GM12878 (cell line): ENCODE data around the gene MYD88. TPM values are rescaled to one million over a fixed set of nuclear protein-coding genes. Genes with fewer than 3 reads are reported as not detected.
A peak's percentile ranks its signal among the peaks of the same experiment; 100 is the strongest.

Source experiments
- ATAC-seq: fragments of 200-7000 bp; cut with Tn5 transposase; 3 replicates; pipeline ENCODE4 v1.9.1; 2020; ENCODE audit warnings: mild to moderate bottlenecking, moderate library complexity
- BruUV-seq: library from RNA; stranded (reverse); fragments of 400-500 nt; replicated peaks from 2 replicates; lab custom pipeline; 2021; lab: Mats Ljungman, UMichigan
- CTCF ChIA-PET: fragments of 300-600 bp; sonication (Branson Sonifier 250); formaldehyde crosslinking; extraction: SDS; loops from one replicate; lab custom pipeline; 2021; ENCODE audit warnings: inconsistent platforms; lab: Yijun Ruan, JAX
- POLR2A ChIA-PET: fragments of 350-600 bp; formaldehyde crosslinking; extraction: SDS; loops from one replicate; lab custom pipeline; 2021; ENCODE audit warnings: inconsistent platforms; lab: Charles Lee
- RAD21 ChIA-PET: fragments of 300-600 bp; sonication (Branson Sonifier 250); formaldehyde crosslinking; loops from one replicate; lab custom pipeline; 2023; ENCODE audit warnings: antibody characterized with exemption; ENCODE audit not compliant: unreplicated experiment; lab: Charles Lee
- SMC1A ChIA-PET: fragments of 300-600 bp; sonication (Branson Sonifier 250); formaldehyde crosslinking; loops from one replicate; lab custom pipeline; 2023; ENCODE audit not compliant: unreplicated experiment, uncharacterized antibody; lab: Charles Lee
- DNase-seq: peaks from one replicate; pipeline ENCODE4 v3.0.0-alpha.2; 2011; ENCODE audit warnings: low read depth, low spot score
- FAIRE-seq: peaks from 3 replicates; lab custom pipeline; 2011; peaks lifted over from hg19 to GRCh38; lab: Jason Lieb, UNC
- H2AFZ ChIP-seq: 2 replicates; pipeline ENCODE4 v1.6.0; 2011; ENCODE audit warnings: low read depth, low read length, control low read depth; ENCODE audit not compliant: control insufficient read depth
- H3K27ac ChIP-seq: 2 replicates; pipeline ENCODE4 v1.5.1; 2011; ENCODE audit warnings: control low read depth; ENCODE audit not compliant: control insufficient read depth, insufficient read depth
- H3K27me3 ChIP-seq, 2 experiments: replicated peaks in 1 of 2; 2 replicates each; pipeline versions ENCODE4 v1.6.0 to v1.6.1; 2011; ENCODE audit warnings: low read length in 1 of 2; ENCODE audit not compliant: control insufficient read depth in 2 of 2, insufficient read depth in 2 of 2
- H3K36me3 ChIP-seq, 2 experiments: 2 replicates each; pipeline ENCODE4 v1.5.1; 2011; ENCODE audit warnings: low read length in 1 of 2; ENCODE audit not compliant: control insufficient read depth in 2 of 2, insufficient read depth in 2 of 2
- H3K4me1 ChIP-seq: 2 replicates; pipeline ENCODE4 v1.6.1; 2011; ENCODE audit warnings: mild to moderate bottlenecking, low read length, moderate library complexity, mixed read lengths; ENCODE audit not compliant: control insufficient read depth, insufficient read depth
- H3K4me2 ChIP-seq: 2 replicates; pipeline ENCODE4 v1.6.0; 2011; ENCODE audit warnings: control low read depth; ENCODE audit not compliant: control insufficient read depth, insufficient read depth
- H3K4me3 ChIP-seq: fragments of 200-600 bp; sonication (generic); 2 replicates; pipeline ENCODE4 v1.5.1; 2016
- H3K79me2 ChIP-seq: 2 replicates; pipeline ENCODE4 v1.6.0; 2011; ENCODE audit warnings: low read length; ENCODE audit not compliant: control insufficient read depth, insufficient read depth
- H3K9ac ChIP-seq: 2 replicates; pipeline ENCODE4 v1.8.0; 2011; ENCODE audit warnings: low read length, control low read depth, mixed read lengths; ENCODE audit not compliant: control insufficient read depth, insufficient read depth
- H3K9me3 ChIP-seq: replicated peaks from 3 replicates; pipeline ENCODE4 v1.5.1; 2011; ENCODE audit warnings: mild to moderate bottlenecking, low read length; ENCODE audit not compliant: control insufficient read depth, insufficient read depth
- H4K20me1 ChIP-seq: 2 replicates; pipeline ENCODE4 v1.6.0; 2011; ENCODE audit not compliant: control insufficient read depth, insufficient read depth
- CREB1 ChIP-seq: IDR thresholded peaks from 2 replicates; pipeline ENCODE4 v1.6.1; 2012; ENCODE audit warnings: low read depth, mild to moderate bottlenecking, inconsistent platforms
- EED ChIP-seq: sonication (generic); IDR thresholded peaks from 2 replicates; pipeline ENCODE4 v1.6.1; 2016; ENCODE audit warnings: antibody characterized with exemption, low read depth
- HDGF ChIP-seq: fragments of 450-650 bp; IDR thresholded peaks from 2 replicates; pipeline ENCODE4 v1.6.1; 2016; ENCODE audit warnings: antibody characterized with exemption
- JUND ChIP-seq: IDR thresholded peaks from 2 replicates; pipeline ENCODE4 v1.6.1; 2012; ENCODE audit warnings: low read depth, mild to moderate bottlenecking, low read length, improper control_type of control experiment, moderate library complexity
- MYB ChIP-seq: fragments of 150-350 bp; IDR thresholded peaks from 2 replicates; pipeline ENCODE4 v1.6.1; 2014; ENCODE audit warnings: mild to moderate bottlenecking, low read depth, low read length, borderline replicate concordance
- NFYB ChIP-seq: IDR thresholded peaks from 2 replicates; pipeline ENCODE4 v1.6.1; 2011; ENCODE audit warnings: low read depth, mild to moderate bottlenecking, low read length, improper control_type of control experiment, moderate library complexity; ENCODE audit not compliant: insufficient read depth
- NR2F1 ChIP-seq: fragments of 450-650 bp; conservative IDR thresholded peaks from 2 replicates; pipeline ENCODE4 v1.6.1; 2017; ENCODE audit warnings: mild to moderate bottlenecking
- PML ChIP-seq: IDR thresholded peaks from 2 replicates; pipeline ENCODE4 v1.6.1; 2012; ENCODE audit warnings: low read length, inconsistent platforms
- RB1 ChIP-seq: fragments of 450-650 bp; formaldehyde crosslinking; IDR thresholded peaks from 2 replicates; pipeline ENCODE4 v1.6.1; 2017; ENCODE audit warnings: mild to moderate bottlenecking, borderline replicate concordance
- SREBF2 ChIP-seq: IDR thresholded peaks from 2 replicates; pipeline ENCODE4 v1.6.1; 2012; ENCODE audit warnings: mild to moderate bottlenecking, low read length
- TARDBP ChIP-seq: IDR thresholded peaks from 2 replicates; pipeline ENCODE4 v1.6.1; 2016; ENCODE audit warnings: borderline replicate concordance
- YBX1 ChIP-seq: fragments of 450-650 bp; IDR thresholded peaks from 2 replicates; pipeline ENCODE4 v1.6.1; 2016; ENCODE audit warnings: antibody characterized with exemption
- WGBS: methylation state at CpG from one replicate; pipeline ENCODE4 v1.1.6; 2016; ENCODE audit warnings: low lambda C conversion rate; ENCODE audit not compliant: insufficient replicate concordance, insufficient coverage; ENCODE audit errors: missing lambda C conversion rate; 5-methylcytosine and 5-hydroxymethylcytosine counted together
- in situ Hi-C: fragments of 300-500 bp; cut with MboI; formaldehyde crosslinking; loops from 9 replicates; pipeline ENCODE4 v1.14.3; 2018; ENCODE audit warnings: mixed read lengths
- intact Hi-C: fragments of 100-400 bp; cut with micrococcal nuclease; formaldehyde crosslinking; loops from one replicate; pipeline ENCODE4 v1.14.2; 2022; ENCODE audit not compliant: unreplicated experiment
- polyA plus RNA-seq, 11 experiments: library from polyadenylated mRNA; depleted of rRNA in 4 of 11; unstranded in 6 of 11; stranded (reverse) in 5 of 11; fragments of >200 nt; fragmentation: Nextera tagmentation in 4 of 11; fragmentation: Illumina TruSeq in 1 of 11; extraction: Ambion mirVana in 4 of 11; extraction: Trizol in 1 of 11; gene quantifications; 1 replicate in 1 of 11; 2 replicates in 10 of 11; pipeline versions ENCODE4 v1.2.1 to v1.2.3, GENCODE V29; 2011 to 2016; ENCODE audit warnings: inconsistent platforms in 2 of 11, missing spikeins in 2 of 11, low read depth in 1 of 11
- total RNA-seq, 4 experiments: library from RNA; depleted of rRNA in 3 of 4; stranded (reverse); fragments of >200 nt in 3 of 4; fragmentation: Illumina TruSeq in 1 of 4; extraction: Trizol in 1 of 4; gene quantifications; 2 replicates each; pipeline versions ENCODE4 v1.2.1 to v1.2.3, GENCODE V29; 2013 to 2021
- TF ChIP-seq, protein P1 (sequence below): fragments of 450-650 bp; IDR thresholded peaks from 2 replicates; pipeline ENCODE4 v1.6.1; 2018; ENCODE audit warnings: mild to moderate bottlenecking, low read depth, moderate library complexity; ENCODE audit not compliant: partially characterized antibody
- TF ChIP-seq, protein P2 (sequence below): IDR thresholded peaks from 2 replicates; pipeline ENCODE4 v1.6.1; 2012; ENCODE audit warnings: mild to moderate bottlenecking, low read depth, low read length
- TF ChIP-seq, protein P3 (sequence below): fragments of 450-650 bp; IDR thresholded peaks from 2 replicates; pipeline ENCODE4 v1.6.1; 2017; ENCODE audit warnings: borderline replicate concordance

Gene MYD88
- total and polyA plus RNA-seq, 10 of the 15 experiments (the other 5 are each of a cell fraction or from before 2014, with no cell fraction given): 5.5 to 84.8 (median 67.5) TPM

DNA sequence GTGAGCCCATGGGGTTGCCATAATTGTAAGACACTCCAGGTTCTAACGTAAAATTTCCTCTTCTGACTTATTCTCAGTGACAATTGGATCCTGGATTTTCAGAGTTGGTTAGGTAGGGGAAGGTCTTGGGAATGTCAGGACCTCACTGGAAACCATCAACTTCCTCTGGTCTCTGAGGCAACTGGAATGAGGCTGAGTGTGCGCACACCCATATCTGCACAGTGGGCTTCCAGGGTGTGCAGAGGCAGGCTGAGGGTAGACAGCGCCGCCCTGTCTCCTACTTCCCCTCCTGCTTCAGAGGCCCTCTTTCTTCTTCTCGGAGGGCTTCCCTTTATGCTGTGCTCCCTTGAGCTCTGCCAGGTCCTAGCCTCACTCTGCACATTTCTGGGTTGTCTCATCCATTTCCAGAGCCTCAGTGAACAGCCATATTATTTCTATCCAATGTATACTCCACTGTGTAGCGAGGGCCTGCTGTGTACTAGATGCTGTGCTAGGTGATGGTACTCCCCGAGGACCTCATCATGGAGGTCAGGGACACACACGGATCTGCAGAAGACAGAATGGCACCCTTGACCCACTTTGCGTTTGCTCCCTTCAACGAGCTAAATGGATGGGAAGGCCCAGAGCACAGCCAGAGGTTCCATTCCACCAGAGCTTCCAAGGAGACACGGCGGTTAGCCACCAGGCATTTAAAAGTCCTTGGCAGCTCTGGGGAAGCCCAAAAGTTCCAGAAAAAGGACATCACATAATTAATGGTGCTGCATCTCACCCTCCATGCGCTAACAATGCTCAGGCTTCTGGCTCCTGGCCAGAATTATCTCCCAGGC is 19.8 kb upstream of the MYD88 start:
- CTCF ChIA-PET: interaction anchor here (0.7 to 5.7 kb wide), 13 partner anchors 10 to 867 kb away, joined by 3 to 42 read pairs (median 4); partner anchors contain the start of gene DLEC1
- no peak overlapping the region for H2AFZ ChIP-seq
- no peaks in the 10 kb centered on the region for H3K79me2 ChIP-seq
- H3K4me2 ChIP-seq: no peak overlapping the region
- BruUV-seq: TSS peak; percentile 46
- DNase-seq (no peak), ATAC-seq (no peak), FAIRE-seq (no peak)
- intact Hi-C loops (loop anchor here (1.0 to 5.0 kb wide), 5 partner anchors 119 to 362 kb away; partner anchors contain the start of genes SLC22A14 and XYLB), in situ Hi-C loops (loop anchor here (5.0 kb wide), 1 partner anchor 364 kb away; no protein-coding TSS in a partner anchor)
- RAD21 ChIA-PET: interaction anchor here (0.9 to 1.7 kb wide), 7 partner anchors 10 to 361 kb away, joined by 3 to 6 read pairs (median 3); no protein-coding TSS in a partner anchor
- no peaks in the 10 kb centered on the region for H3K9me3 ChIP-seq
- H3K27ac ChIP-seq: no peak overlapping the region
- H3K27me3 ChIP-seq: no peaks in the 10 kb centered on the region; a peak in 1 of 4 replicates
- no peak overlapping the region for H3K4me3 ChIP-seq
- H3K9ac ChIP-seq: no peak overlapping the region
- peaks cover 6% of the 10 kb centered on the region; the same call in 1 of the 2 replicates for H3K4me1 ChIP-seq
- H3K36me3 ChIP-seq: peaks cover 0 to 14% of the 10 kb centered on the region in 2 experiments; a peak in 3 of 4 replicates
- 90% methylated on average over 13 of the region's 13 CpGs for WGBS
- POLR2A ChIA-PET: interaction anchor here (0.6 kb wide), 1 partner anchor 251 kb away, joined by 3 read pairs; no protein-coding TSS in a partner anchor
- SMC1A ChIA-PET: interaction anchor here (0.9 to 4.0 kb wide), 5 partner anchors 10 to 179 kb away, joined by 3 to 20 read pairs (median 3); partner anchors contain the start of gene SLC22A14
- H4K20me1 ChIP-seq: no peaks in the 10 kb centered on the region
- no peak for TF ChIP-seq PML
- TF ChIP-seq CREB1: no peak
- TF ChIP-seq HDGF: no peak
- no peak for TF ChIP-seq NR2F1
- TF ChIP-seq, protein P1, sequence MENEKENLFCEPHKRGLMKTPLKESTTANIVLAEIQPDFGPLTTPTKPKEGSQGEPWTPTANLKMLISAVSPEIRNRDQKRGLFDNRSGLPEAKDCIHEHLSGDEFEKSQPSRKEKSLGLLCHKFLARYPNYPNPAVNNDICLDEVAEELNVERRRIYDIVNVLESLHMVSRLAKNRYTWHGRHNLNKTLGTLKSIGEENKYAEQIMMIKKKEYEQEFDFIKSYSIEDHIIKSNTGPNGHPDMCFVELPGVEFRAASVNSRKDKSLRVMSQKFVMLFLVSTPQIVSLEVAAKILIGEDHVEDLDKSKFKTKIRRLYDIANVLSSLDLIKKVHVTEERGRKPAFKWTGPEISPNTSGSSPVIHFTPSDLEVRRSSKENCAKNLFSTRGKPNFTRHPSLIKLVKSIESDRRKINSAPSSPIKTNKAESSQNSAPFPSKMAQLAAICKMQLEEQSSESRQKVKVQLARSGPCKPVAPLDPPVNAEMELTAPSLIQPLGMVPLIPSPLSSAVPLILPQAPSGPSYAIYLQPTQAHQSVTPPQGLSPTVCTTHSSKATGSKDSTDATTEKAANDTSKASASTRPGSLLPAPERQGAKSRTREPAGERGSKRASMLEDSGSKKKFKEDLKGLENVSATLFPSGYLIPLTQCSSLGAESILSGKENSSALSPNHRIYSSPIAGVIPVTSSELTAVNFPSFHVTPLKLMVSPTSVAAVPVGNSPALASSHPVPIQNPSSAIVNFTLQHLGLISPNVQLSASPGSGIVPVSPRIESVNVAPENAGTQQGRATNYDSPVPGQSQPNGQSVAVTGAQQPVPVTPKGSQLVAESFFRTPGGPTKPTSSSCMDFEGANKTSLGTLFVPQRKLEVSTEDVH: no peak
- no peak for TF ChIP-seq MYB
- TF ChIP-seq SREBF2: no peak
- TF ChIP-seq, protein P2, sequence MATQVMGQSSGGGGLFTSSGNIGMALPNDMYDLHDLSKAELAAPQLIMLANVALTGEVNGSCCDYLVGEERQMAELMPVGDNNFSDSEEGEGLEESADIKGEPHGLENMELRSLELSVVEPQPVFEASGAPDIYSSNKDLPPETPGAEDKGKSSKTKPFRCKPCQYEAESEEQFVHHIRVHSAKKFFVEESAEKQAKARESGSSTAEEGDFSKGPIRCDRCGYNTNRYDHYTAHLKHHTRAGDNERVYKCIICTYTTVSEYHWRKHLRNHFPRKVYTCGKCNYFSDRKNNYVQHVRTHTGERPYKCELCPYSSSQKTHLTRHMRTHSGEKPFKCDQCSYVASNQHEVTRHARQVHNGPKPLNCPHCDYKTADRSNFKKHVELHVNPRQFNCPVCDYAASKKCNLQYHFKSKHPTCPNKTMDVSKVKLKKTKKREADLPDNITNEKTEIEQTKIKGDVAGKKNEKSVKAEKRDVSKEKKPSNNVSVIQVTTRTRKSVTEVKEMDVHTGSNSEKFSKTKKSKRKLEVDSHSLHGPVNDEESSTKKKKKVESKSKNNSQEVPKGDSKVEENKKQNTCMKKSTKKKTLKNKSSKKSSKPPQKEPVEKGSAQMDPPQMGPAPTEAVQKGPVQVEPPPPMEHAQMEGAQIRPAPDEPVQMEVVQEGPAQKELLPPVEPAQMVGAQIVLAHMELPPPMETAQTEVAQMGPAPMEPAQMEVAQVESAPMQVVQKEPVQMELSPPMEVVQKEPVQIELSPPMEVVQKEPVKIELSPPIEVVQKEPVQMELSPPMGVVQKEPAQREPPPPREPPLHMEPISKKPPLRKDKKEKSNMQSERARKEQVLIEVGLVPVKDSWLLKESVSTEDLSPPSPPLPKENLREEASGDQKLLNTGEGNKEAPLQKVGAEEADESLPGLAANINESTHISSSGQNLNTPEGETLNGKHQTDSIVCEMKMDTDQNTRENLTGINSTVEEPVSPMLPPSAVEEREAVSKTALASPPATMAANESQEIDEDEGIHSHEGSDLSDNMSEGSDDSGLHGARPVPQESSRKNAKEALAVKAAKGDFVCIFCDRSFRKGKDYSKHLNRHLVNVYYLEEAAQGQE: no peak
- no peak for TF ChIP-seq JUND
- no peak for TF ChIP-seq EED
- TF ChIP-seq TARDBP: no peak
- TF ChIP-seq NFYB: no peak
- TF ChIP-seq RB1: no peak
- TF ChIP-seq, protein P3, sequence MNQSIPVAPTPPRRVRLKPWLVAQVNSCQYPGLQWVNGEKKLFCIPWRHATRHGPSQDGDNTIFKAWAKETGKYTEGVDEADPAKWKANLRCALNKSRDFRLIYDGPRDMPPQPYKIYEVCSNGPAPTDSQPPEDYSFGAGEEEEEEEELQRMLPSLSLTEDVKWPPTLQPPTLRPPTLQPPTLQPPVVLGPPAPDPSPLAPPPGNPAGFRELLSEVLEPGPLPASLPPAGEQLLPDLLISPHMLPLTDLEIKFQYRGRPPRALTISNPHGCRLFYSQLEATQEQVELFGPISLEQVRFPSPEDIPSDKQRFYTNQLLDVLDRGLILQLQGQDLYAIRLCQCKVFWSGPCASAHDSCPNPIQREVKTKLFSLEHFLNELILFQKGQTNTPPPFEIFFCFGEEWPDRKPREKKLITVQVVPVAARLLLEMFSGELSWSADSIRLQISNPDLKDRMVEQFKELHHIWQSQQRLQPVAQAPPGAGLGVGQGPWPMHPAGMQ: no peak
- no peak for TF ChIP-seq YBX1
